GM19324 (cell line): Measurements from ENCODE around the gene GPBP1L1.

ENCODE experiments used
- ATAC-seq: cut with Tn5 transposase; IDR thresholded peaks from one replicate; pipeline ENCODE4 v1.9.1; 2021; ENCODE audit warnings: mild to moderate bottlenecking, moderate library complexity; ENCODE audit not compliant: unreplicated experiment, low FRiP score

Gene GPBP1L1

GRCh38 chr1:45643321-45643720 is 43.0 kb downstream of the GPBP1L1 start:
- no peak for ATAC-seq

GRCh38 chr1:45640293-45640692 is 46.0 kb downstream of the GPBP1L1 start:
- no peak for ATAC-seq

- no peak for ATAC-seq
Measured at GRCh38 chr1:45635211-45635610, 51.1 kb downstream of the GPBP1L1 start.

GRCh38 chr1:45630429-45630828 is 55.9 kb downstream of the GPBP1L1 start:
- no peak for ATAC-seq

GRCh38 chr1:45629035-45629434 is 57.3 kb downstream of the GPBP1L1 start:
- no peak for ATAC-seq

GRCh38 chr1:45623972-45624371 is 62.4 kb downstream of the GPBP1L1 start, which contains the start of gene CCDC17:
TSS of gene CCDC17 (minus strand) at chr1:45624054. CDS start at chr1:45623909, 145 bp downstream.
- ATAC-seq, result no peak

- no peak for ATAC-seq
Measured at GRCh38 chr1:45622524-45623394, 63.6 kb downstream of the GPBP1L1 start.

GRCh38 chr1:45621895-45622523 is 64.3 kb downstream of the GPBP1L1 start:
- ATAC-seq, result no peak

GRCh38 chr1:45621501-45621836 is 64.9 kb downstream of the GPBP1L1 start:
- no peak for ATAC-seq

GRCh38 chr1:45620588-45621500 is 65.5 kb downstream of the GPBP1L1 start:
- ATAC-seq, result no peak

- ATAC-seq, result no peak
Measured at GRCh38 chr1:45619149-45619921, 67.0 kb downstream of the GPBP1L1 start.

- ATAC-seq, result no peak
Measured at GRCh38 chr1:45617618-45618017, 68.7 kb downstream of the GPBP1L1 start.

GRCh38 chr1:45615885-45616284 is 70.4 kb downstream of the GPBP1L1 start:
- no peak for ATAC-seq

GRCh38 chr1:45612941-45613579 is 73.3 kb downstream of the GPBP1L1 start:
- ATAC-seq, result no peak

GRCh38 chr1:45610589-45611226 is 75.6 kb downstream of the GPBP1L1 start:
- ATAC-seq, result no peak

- ATAC-seq, result no peak
Measured at GRCh38 chr1:45608175-45609156, 77.9 kb downstream of the GPBP1L1 start.

GRCh38 chr1:45607404-45608074 is 78.8 kb downstream of the GPBP1L1 start:
- no peak for ATAC-seq
